Naive thymus-derived CD8-positive, alpha-beta T cell (primary cell): Measurements from ENCODE around the gene PHLDA1. TPM values are rescaled to one million over a fixed set of nuclear protein-coding genes. Genes with fewer than 3 reads are reported as not detected.
A peak's percentile ranks its signal among the peaks of the same experiment; 100 is the strongest.

Experiments
- ATAC-seq, 2 donors: fragments of 150-1000 bp; cut with Tn5 transposase in 1 of 2; sonication (Bioruptor Pico), chemical (Tn5 transposase) in 1 of 2; 1 replicate in 1 of 2; 2 replicates in 1 of 2; pipeline ENCODE4 v1.10.0; 2021; ENCODE audit warnings: mild to moderate bottlenecking in 2 of 2, moderate library complexity in 2 of 2
- POLR2A ChIA-PET: fragments of 350-600 bp; sonication (Branson Sonifier 250); formaldehyde crosslinking; loops from one replicate; lab custom pipeline; 2021; ENCODE audit warnings: antibody characterized with exemption; lab: Charles Lee
- DNase-seq, 10 donors: peaks; one replicate each; pipeline versions ENCODE4 v3.0.0 to v3.0.0-alpha.2; 2020 to 2022
- H3K27ac Mint-ChIP-seq, 10 donors: one replicate each; pipeline ENCODE4 v1.8.0; 2020 to 2022; ENCODE audit warnings: mild to moderate bottlenecking in 10 of 10, mixed read lengths in 10 of 10, moderate library complexity in 4 of 10, inconsistent platforms in 1 of 10
- H3K27me3 Mint-ChIP-seq, 5 donors: one replicate each; pipeline ENCODE4 v1.8.0; 2021 to 2022; ENCODE audit warnings: mixed read lengths in 5 of 5
- H3K36me3 Mint-ChIP-seq, 3 donors: one replicate each; pipeline ENCODE4 v1.8.0; 2020 to 2022; ENCODE audit warnings: mixed read lengths in 3 of 3, mild to moderate bottlenecking in 2 of 3, inconsistent platforms in 1 of 3
- H3K4me1 Mint-ChIP-seq, 4 donors: one replicate each; pipeline ENCODE4 v1.8.0; 2021 to 2022; ENCODE audit warnings: mixed read lengths in 4 of 4
- H3K4me3 Mint-ChIP-seq, 10 donors: one replicate each; pipeline ENCODE4 v1.8.0; 2020 to 2022; ENCODE audit warnings: mild to moderate bottlenecking in 10 of 10, mixed read lengths in 10 of 10, moderate library complexity in 6 of 10, inconsistent platforms in 1 of 10
- H3K9me3 Mint-ChIP-seq, 9 donors: one replicate each; pipeline ENCODE4 v1.8.0; 2020 to 2022; ENCODE audit warnings: mixed read lengths in 9 of 9, mild to moderate bottlenecking in 3 of 9, inconsistent platforms in 1 of 9, moderate library complexity in 1 of 9
- polyA plus RNA-seq, 3 donors: library from polyadenylated mRNA; unstranded; fragments of 300-500 nt; fragmentation: Illumina TruSeq; gene quantifications; one replicate each; pipeline ENCODE4 v1.2.3, GENCODE V29; 2021
- total RNA-seq, 8 experiments: library from RNA in 2 of 8; stranded (reverse) in 2 of 8; gene quantifications; one replicate each; pipeline ENCODE4 v1.2.3 and lab custom pipeline; 2021 to 2026

PHLDA1 gene
- total and polyA plus RNA-seq, 5 experiments from 2014 or later = 0.04 to 1.2 (median 0.13) TPM

- no peaks in the 10 kb centered on the region for H3K36me3 Mint-ChIP-seq
- DNase-seq = no peak
- POLR2A ChIA-PET = no interaction called here
- no peaks in the 10 kb centered on the region for H3K9me3 Mint-ChIP-seq
- no peaks in the 10 kb centered on the region for H3K27me3 Mint-ChIP-seq
- H3K27ac Mint-ChIP-seq = peak overlapping the region in 3 of 10 donors; percentile 4 to 58 (median 27)
- H3K4me1 Mint-ChIP-seq = peaks cover 21 to 25% (median 23%) of the 10 kb centered on the region in 4 donors
- ATAC-seq = no peak
- no peak overlapping the region for H3K4me3 Mint-ChIP-seq
These were observed 3.5 kb upstream of the PHLDA1 start for GRCh38 chr12:76035045-76035444.

- POLR2A ChIA-PET = interaction anchor here (0.6 to 3.4 kb wide), 5 partner anchors 13 to 730 kb away, joined by 4 to 31 read pairs (median 7); partner anchors contain the start of genes KRR1, NAP1L1 and ZDHHC17
These were observed 1.8 kb upstream of the PHLDA1 start for GRCh38 chr12:76033081-76034011.

GRCh38 chr12:76032043-76032981, 736 bp upstream of the PHLDA1 start:
- Mint-ChIP-seq H3K27me3 (peaks cover 0 to 8% (median 0%) of the 10 kb centered on the region in 5 donors), H3K4me3 (peak overlapping the region; percentile 82 to 97 (median 91)), H3K4me1 (peaks cover 23 to 33% (median 27%) of the 10 kb centered on the region in 4 donors), H3K36me3 (no peaks in the 10 kb centered on the region), H3K27ac (peak overlapping the region; percentile 79 to 95 (median 90)), H3K9me3 (no peaks in the 10 kb centered on the region)
- DNase-seq (peak in 4 of 10 donors; percentile 2 to 65 (median 7)), ATAC-seq (peak; percentile 22 to 28)
- POLR2A ChIA-PET = interaction anchor here (0.5 to 3.4 kb wide), 14 partner anchors 9 to 731 kb away, joined by 3 to 31 read pairs (median 4); partner anchors contain the start of genes BBS10, GLIPR1L1, KRR1 and NAP1L1

More at GRCh38 chr12:76033081-76034011, 1.8 kb upstream of the PHLDA1 start:
- Mint-ChIP-seq H3K4me1 (peaks cover 25 to 36% (median 28%) of the 10 kb centered on the region in 4 donors), H3K27ac (peak overlapping the region in 6 of 10 donors; percentile 30 to 95 (median 89)), H3K4me3 (peak overlapping the region in 8 of 10 donors; percentile 82 to 97 (median 91)), H3K9me3 (no peaks in the 10 kb centered on the region), H3K27me3 (peaks cover 0 to 8% (median 0%) of the 10 kb centered on the region in 5 donors), H3K36me3 (no peaks in the 10 kb centered on the region)
- DNase-seq (no peak), ATAC-seq (no peak)

GRCh38 chr12:76031081-76031413, 529 bp downstream of the PHLDA1 start:
- Mint-ChIP-seq H3K9me3 (no peaks in the 10 kb centered on the region), H3K27ac (peak overlapping the region in 3 of 10 donors; percentile 41 to 95 (median 88))
- ATAC-seq = peak in 1 of 2 donors; percentile 10

GRCh38 chr12:76030341-76031080, 1.1 kb downstream of the PHLDA1 start:
- ATAC-seq = peak; percentile 16 to 18

More at GRCh38 chr12:76031081-76031413, 529 bp downstream of the PHLDA1 start:
- H3K36me3 Mint-ChIP-seq = no peaks in the 10 kb centered on the region
- peaks cover 0 to 10% (median 0%) of the 10 kb centered on the region in 5 donors for H3K27me3 Mint-ChIP-seq
- POLR2A ChIA-PET = interaction anchor here (0.6 to 3.4 kb wide), 12 partner anchors 10 to 697 kb away, joined by 3 to 31 read pairs (median 3); partner anchors contain the start of genes GLIPR1L1, KRR1 and NAP1L1
- peaks cover 20 to 30% (median 25%) of the 10 kb centered on the region in 4 donors for H3K4me1 Mint-ChIP-seq
- H3K4me3 Mint-ChIP-seq = peak overlapping the region; percentile 82 to 97 (median 90)
- DNase-seq = no peak

GRCh38 chr12:76029982-76030340, 1.6 kb downstream of the PHLDA1 start:
- H3K36me3 Mint-ChIP-seq = no peaks in the 10 kb centered on the region
- POLR2A ChIA-PET = interaction anchor here (1.1 to 3.4 kb wide), 2 partner anchors 9 to 173 kb away, joined by 3 to 31 read pairs; no protein-coding TSS in a partner anchor
- peaks cover 0 to 11% (median 0%) of the 10 kb centered on the region in 5 donors for H3K27me3 Mint-ChIP-seq
- H3K27ac Mint-ChIP-seq = peak overlapping the region in 8 of 10 donors; percentile 13 to 95 (median 72)
- H3K4me3 Mint-ChIP-seq = peak overlapping the region; percentile 82 to 97 (median 90)
- DNase-seq (no peak), ATAC-seq (no peak)
- no peaks in the 10 kb centered on the region for H3K9me3 Mint-ChIP-seq
- peaks cover 19 to 35% (median 25%) of the 10 kb centered on the region in 4 donors for H3K4me1 Mint-ChIP-seq

More at GRCh38 chr12:76030341-76031080, 1.1 kb downstream of the PHLDA1 start:
- peak in 8 of 10 donors; percentile 15 to 63 (median 44) for DNase-seq
- Mint-ChIP-seq H3K4me1 (peaks cover 19 to 33% (median 25%) of the 10 kb centered on the region in 4 donors), H3K4me3 (peak overlapping the region; percentile 82 to 97 (median 90)), H3K27me3 (peaks cover 0 to 11% (median 0%) of the 10 kb centered on the region in 5 donors), H3K36me3 (no peaks in the 10 kb centered on the region), H3K9me3 (no peaks in the 10 kb centered on the region), H3K27ac (peak overlapping the region; percentile 71 to 95 (median 85))
- POLR2A ChIA-PET = interaction anchor here (1.1 to 3.4 kb wide), 7 partner anchors 10 to 548 kb away, joined by 3 to 31 read pairs (median 3); partner anchors contain the start of gene KRR1

GRCh38 chr12:76028571-76029277, 2.9 kb downstream of the PHLDA1 start:
- Mint-ChIP-seq H3K9me3 (no peaks in the 10 kb centered on the region), H3K27ac (peak overlapping the region in 4 of 10 donors; percentile 2 to 86 (median 32)), H3K4me1 (peaks cover 19 to 41% (median 25%) of the 10 kb centered on the region in 4 donors), H3K4me3 (peak overlapping the region in 3 of 10 donors; percentile 23 to 89 (median 87)), H3K36me3 (no peaks in the 10 kb centered on the region), H3K27me3 (peaks cover 0 to 11% (median 0%) of the 10 kb centered on the region in 5 donors)
- POLR2A ChIA-PET = no interaction called here
- ATAC-seq = no peak
- no peak for DNase-seq

- H3K9me3 Mint-ChIP-seq = no peaks in the 10 kb centered on the region
- H3K27me3 Mint-ChIP-seq = peaks cover 0 to 11% (median 0%) of the 10 kb centered on the region in 5 donors
- no peak overlapping the region for H3K4me3 Mint-ChIP-seq
- no peaks in the 10 kb centered on the region for H3K36me3 Mint-ChIP-seq
- H3K27ac Mint-ChIP-seq = peak overlapping the region in 1 of 10 donors; percentile 40
- H3K4me1 Mint-ChIP-seq = peaks cover 9 to 36% (median 15%) of the 10 kb centered on the region in 4 donors
- POLR2A ChIA-PET = no interaction called here
- ATAC-seq (no peak), DNase-seq (no peak)
These were observed 4.9 kb downstream of the PHLDA1 start for GRCh38 chr12:76026643-76027063.

GRCh38 chr12:76025601-76026575, 5.7 kb downstream of the PHLDA1 start:
- Mint-ChIP-seq H3K4me3 (no peak overlapping the region), H3K4me1 (peaks cover 10 to 42% (median 17%) of the 10 kb centered on the region in 4 donors), H3K27ac (peak overlapping the region in 2 of 10 donors; percentile 35 to 40), H3K9me3 (no peaks in the 10 kb centered on the region), H3K36me3 (no peaks in the 10 kb centered on the region), H3K27me3 (peaks cover 0 to 11% (median 0%) of the 10 kb centered on the region in 5 donors)
- POLR2A ChIA-PET = no interaction called here
- ATAC-seq (no peak), DNase-seq (no peak)
